Peyer's patch (tissue), 4 donors: ENCODE data around the gene SPATS1. TPM values are rescaled to one million over a fixed set of nuclear protein-coding genes. Genes with fewer than 3 reads are reported as not detected.
A peak's percentile ranks its signal among the peaks of the same experiment; 100 is the strongest.

Experiments used
- DNase-seq, 3 donors: peaks; one replicate each; pipeline ENCODE4 v3.0.0-alpha.2; 2017 to 2019
- H3K27ac ChIP-seq, 4 donors: fragments of 200-600 bp; sonication (generic); one replicate each; pipeline ENCODE4 v1.5.1; 2016 to 2019
- H3K27me3 ChIP-seq, 2 donors: fragments of 200-600 bp; sonication (generic); one replicate each; pipeline ENCODE4 v1.5.1; 2019
- H3K36me3 ChIP-seq, 3 donors: fragments of 200-600 bp; sonication (generic); one replicate each; pipeline ENCODE4 v1.5.1; 2016 to 2019
- H3K4me1 ChIP-seq, 4 donors: fragments of 200-600 bp; sonication (generic); one replicate each; pipeline ENCODE4 v1.5.1; 2016 to 2019
- H3K4me3 ChIP-seq, 4 donors: fragments of 200-600 bp; sonication (generic); 1 replicate in 3 of 4; 2 replicates in 1 of 4; pipeline ENCODE4 v1.5.1; 2016 to 2019; ENCODE audit warnings: mild to moderate bottlenecking in 1 of 4
- H3K9me3 ChIP-seq, 4 donors: fragments of 200-600 bp; sonication (generic); one replicate each; pipeline ENCODE4 v1.5.1; 2016 to 2019; ENCODE audit warnings: mild to moderate bottlenecking in 1 of 4
- CTCF ChIP-seq, 6 experiments: fragments of 450-650 bp in 4 of 6; fragments of 200-600 bp in 2 of 6; sonication (generic) in 1 of 6; IDR thresholded peaks; one replicate each; pipeline ENCODE4 v1.5.1; 2017 to 2019; ENCODE audit warnings: antibody characterized with exemption in 6 of 6, mild to moderate bottlenecking in 3 of 6, moderate library complexity in 1 of 6
- POLR2A ChIP-seq, 2 donors: fragments of 450-650 bp; IDR thresholded peaks; one replicate each; pipeline ENCODE4 v1.5.1; 2017; ENCODE audit warnings: antibody characterized with exemption in 2 of 2, mild to moderate bottlenecking in 2 of 2, moderate library complexity in 2 of 2
- total RNA-seq, 4 donors: library from RNA; depleted of rRNA; stranded (reverse); fragments of >200 nt; gene quantifications; one replicate each; pipeline ENCODE4 v1.1.0, GENCODE V29; 2016

SPATS1 gene
- total RNA-seq, 4 donors from 2014 or later, result not detected

- H3K27me3 ChIP-seq, result peaks cover 0 to 14% of the 10 kb centered on the region in 2 donors
- H3K27ac ChIP-seq, result no peak overlapping the region
- peak overlapping the region in 3 of 4 donors; percentile 42 to 58 (median 53) for H3K4me3 ChIP-seq
- DNase-seq, result no peak
- no peak for TF ChIP-seq CTCF (IDR thresholded peaks at IDR 0.05)
- peaks cover 0 to 29% (median 0%) of the 10 kb centered on the region in 3 donors for H3K36me3 ChIP-seq
- peaks cover 2 to 15% (median 9%) of the 10 kb centered on the region in 4 donors for H3K4me1 ChIP-seq
- no peaks in the 10 kb centered on the region for H3K9me3 ChIP-seq
Observed at GRCh38 chr6:44298055-44298803, 44.2 kb upstream of the SPATS1 start.

- peaks cover 0 to 36% (median 0%) of the 10 kb centered on the region in 3 donors for H3K36me3 ChIP-seq
Observed at GRCh38 chr6:44298864-44299263, 43.6 kb upstream of the SPATS1 start.

GRCh38 chr6:44300292-44300823 is 42.1 kb upstream of the SPATS1 start:
- no peaks in the 10 kb centered on the region for H3K9me3 ChIP-seq
- peaks cover 2 to 15% (median 9%) of the 10 kb centered on the region in 4 donors for H3K4me1 ChIP-seq
- DNase-seq, result no peak
- H3K4me3 ChIP-seq, result no peak overlapping the region
- H3K27ac ChIP-seq, result no peak overlapping the region
- H3K27me3 ChIP-seq, result peaks cover 0 to 14% of the 10 kb centered on the region in 2 donors
- H3K36me3 ChIP-seq, result peaks cover 0 to 51% (median 0%) of the 10 kb centered on the region in 3 donors
- TF ChIP-seq POLR2A (IDR thresholded peaks at IDR 0.05) (no peak), CTCF (IDR thresholded peaks at IDR 0.05) (no peak)

More at GRCh38 chr6:44298864-44299263, 43.6 kb upstream of the SPATS1 start:
- peaks cover 0 to 14% of the 10 kb centered on the region in 2 donors for H3K27me3 ChIP-seq
- DNase-seq, result no peak
- H3K4me3 ChIP-seq, result no peak overlapping the region
- H3K4me1 ChIP-seq, result peaks cover 2 to 15% (median 9%) of the 10 kb centered on the region in 4 donors
- H3K27ac ChIP-seq, result no peak overlapping the region
- TF ChIP-seq POLR2A (IDR thresholded peaks at IDR 0.05) (no peak), CTCF (IDR thresholded peaks at IDR 0.05) (no peak)
- no peaks in the 10 kb centered on the region for H3K9me3 ChIP-seq

- Histone ChIP-seq H3K36me3 (peaks cover 0 to 58% (median 0%) of the 10 kb centered on the region in 3 donors), H3K9me3 (no peaks in the 10 kb centered on the region), H3K4me1 (peaks cover 2 to 15% (median 9%) of the 10 kb centered on the region in 4 donors), H3K27ac (no peak overlapping the region), H3K27me3 (peaks cover 0 to 12% of the 10 kb centered on the region in 2 donors), H3K4me3 (no peak overlapping the region)
- TF ChIP-seq POLR2A (IDR thresholded peaks at IDR 0.05), result no peak
- TF ChIP-seq CTCF (IDR thresholded peaks at IDR 0.05), result no peak
- DNase-seq, result no peak
Observed at GRCh38 chr6:44301106-44301505, 41.3 kb upstream of the SPATS1 start.

- peaks cover 0 to 5% of the 10 kb centered on the region in 2 donors for H3K27me3 ChIP-seq
- H3K4me1 ChIP-seq, result peaks cover 2 to 13% (median 8%) of the 10 kb centered on the region in 4 donors
- no peak overlapping the region for H3K4me3 ChIP-seq
- no peaks in the 10 kb centered on the region for H3K9me3 ChIP-seq
- DNase-seq, result peak in 1 of 3 donors; percentile 34
- H3K27ac ChIP-seq, result no peak overlapping the region
- H3K36me3 ChIP-seq, result peaks cover 0 to 67% (median 0%) of the 10 kb centered on the region in 3 donors
- TF ChIP-seq POLR2A (IDR thresholded peaks at IDR 0.05), result no peak
- no peak for TF ChIP-seq CTCF (IDR thresholded peaks at IDR 0.05)
Observed at GRCh38 chr6:44301782-44302564, 40.5 kb upstream of the SPATS1 start.
